GM23338 (cell line): ENCODE results near the gene ZNF23.

Source experiments
- CREB1 ChIP-seq: fragments of 250-450 bp; sonication (Bioruptor Pico); IDR thresholded peaks from 2 replicates; pipeline ENCODE4 v1.5.0; 2020; ENCODE audit warnings: low read depth, mild to moderate bottlenecking, moderate library complexity
- EZH2 ChIP-seq: fragments of 200-600 bp; sonication (generic); IDR thresholded peaks from one replicate; pipeline ENCODE4 v1.8.0; 2017; ENCODE audit warnings: antibody characterized with exemption, mild to moderate bottlenecking, low read depth; ENCODE audit not compliant: unreplicated experiment
- JUNB ChIP-seq: IDR thresholded peaks from one replicate; pipeline ENCODE4 v1.6.1; 2016; ENCODE audit warnings: antibody characterized with exemption; ENCODE audit not compliant: unreplicated experiment
- ZNF331 ChIP-seq: fragments of 250-450 bp; sonication (Bioruptor Pico); IDR thresholded peaks from 2 replicates; pipeline ENCODE4 v1.5.0; 2020; ENCODE audit warnings: low read depth, mild to moderate bottlenecking, moderate library complexity
- TF ChIP-seq, protein P1 (sequence below), 2 experiments: fragments of 200-600 bp in 1 of 2; sonication (generic) in 1 of 2; conservative IDR thresholded peaks; 2 replicates each; pipeline versions ENCODE4 v1.5.1 to v1.6.1; 2016 to 2017; ENCODE audit warnings: antibody characterized with exemption in 2 of 2, low read depth in 2 of 2, mild to moderate bottlenecking in 2 of 2, moderate library complexity in 1 of 2
- TF ChIP-seq, protein P2 (sequence below): IDR thresholded peaks from one replicate; pipeline ENCODE4 v1.6.1; 2018; ENCODE audit warnings: antibody characterized with exemption; ENCODE audit not compliant: unreplicated experiment

DNA sequence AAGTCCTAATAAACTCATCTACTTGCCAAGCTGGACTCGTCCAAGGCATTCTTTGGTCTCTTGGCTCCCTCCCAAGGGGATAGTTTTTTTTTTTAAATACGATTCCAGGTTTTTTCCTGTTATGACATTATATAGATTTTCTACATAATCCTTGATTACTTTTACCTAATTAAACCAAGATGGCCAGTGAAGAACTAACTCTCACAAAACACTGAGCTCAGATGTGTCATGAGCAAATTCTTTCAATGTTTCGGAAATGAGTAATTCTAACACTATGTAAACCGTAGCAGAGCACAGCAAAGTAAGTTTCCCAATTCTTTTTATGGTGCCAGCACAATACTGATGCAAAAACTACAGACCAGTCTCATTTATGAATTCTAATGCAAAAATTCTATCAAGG, 1.8 kb downstream of the ZNF23 start:
- TF ChIP-seq, protein P1, sequence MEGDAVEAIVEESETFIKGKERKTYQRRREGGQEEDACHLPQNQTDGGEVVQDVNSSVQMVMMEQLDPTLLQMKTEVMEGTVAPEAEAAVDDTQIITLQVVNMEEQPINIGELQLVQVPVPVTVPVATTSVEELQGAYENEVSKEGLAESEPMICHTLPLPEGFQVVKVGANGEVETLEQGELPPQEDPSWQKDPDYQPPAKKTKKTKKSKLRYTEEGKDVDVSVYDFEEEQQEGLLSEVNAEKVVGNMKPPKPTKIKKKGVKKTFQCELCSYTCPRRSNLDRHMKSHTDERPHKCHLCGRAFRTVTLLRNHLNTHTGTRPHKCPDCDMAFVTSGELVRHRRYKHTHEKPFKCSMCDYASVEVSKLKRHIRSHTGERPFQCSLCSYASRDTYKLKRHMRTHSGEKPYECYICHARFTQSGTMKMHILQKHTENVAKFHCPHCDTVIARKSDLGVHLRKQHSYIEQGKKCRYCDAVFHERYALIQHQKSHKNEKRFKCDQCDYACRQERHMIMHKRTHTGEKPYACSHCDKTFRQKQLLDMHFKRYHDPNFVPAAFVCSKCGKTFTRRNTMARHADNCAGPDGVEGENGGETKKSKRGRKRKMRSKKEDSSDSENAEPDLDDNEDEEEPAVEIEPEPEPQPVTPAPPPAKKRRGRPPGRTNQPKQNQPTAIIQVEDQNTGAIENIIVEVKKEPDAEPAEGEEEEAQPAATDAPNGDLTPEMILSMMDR (conservative IDR thresholded peaks at IDR 0.05; ENCODE audit: low read depth in 2 of 2), result no peak
- TF ChIP-seq EZH2 (no peak), ZNF331 (CRISPR knock-in tag) (no peak), CREB1 (CRISPR knock-in tag) (no peak), JUNB (no peak)
- TF ChIP-seq, protein P2, sequence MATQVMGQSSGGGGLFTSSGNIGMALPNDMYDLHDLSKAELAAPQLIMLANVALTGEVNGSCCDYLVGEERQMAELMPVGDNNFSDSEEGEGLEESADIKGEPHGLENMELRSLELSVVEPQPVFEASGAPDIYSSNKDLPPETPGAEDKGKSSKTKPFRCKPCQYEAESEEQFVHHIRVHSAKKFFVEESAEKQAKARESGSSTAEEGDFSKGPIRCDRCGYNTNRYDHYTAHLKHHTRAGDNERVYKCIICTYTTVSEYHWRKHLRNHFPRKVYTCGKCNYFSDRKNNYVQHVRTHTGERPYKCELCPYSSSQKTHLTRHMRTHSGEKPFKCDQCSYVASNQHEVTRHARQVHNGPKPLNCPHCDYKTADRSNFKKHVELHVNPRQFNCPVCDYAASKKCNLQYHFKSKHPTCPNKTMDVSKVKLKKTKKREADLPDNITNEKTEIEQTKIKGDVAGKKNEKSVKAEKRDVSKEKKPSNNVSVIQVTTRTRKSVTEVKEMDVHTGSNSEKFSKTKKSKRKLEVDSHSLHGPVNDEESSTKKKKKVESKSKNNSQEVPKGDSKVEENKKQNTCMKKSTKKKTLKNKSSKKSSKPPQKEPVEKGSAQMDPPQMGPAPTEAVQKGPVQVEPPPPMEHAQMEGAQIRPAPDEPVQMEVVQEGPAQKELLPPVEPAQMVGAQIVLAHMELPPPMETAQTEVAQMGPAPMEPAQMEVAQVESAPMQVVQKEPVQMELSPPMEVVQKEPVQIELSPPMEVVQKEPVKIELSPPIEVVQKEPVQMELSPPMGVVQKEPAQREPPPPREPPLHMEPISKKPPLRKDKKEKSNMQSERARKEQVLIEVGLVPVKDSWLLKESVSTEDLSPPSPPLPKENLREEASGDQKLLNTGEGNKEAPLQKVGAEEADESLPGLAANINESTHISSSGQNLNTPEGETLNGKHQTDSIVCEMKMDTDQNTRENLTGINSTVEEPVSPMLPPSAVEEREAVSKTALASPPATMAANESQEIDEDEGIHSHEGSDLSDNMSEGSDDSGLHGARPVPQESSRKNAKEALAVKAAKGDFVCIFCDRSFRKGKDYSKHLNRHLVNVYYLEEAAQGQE, result no peak
